T-helper 22 cell (primary cell): ENCODE data around the gene GALNT17.

Source experiments
- DNase-seq: peaks from one replicate; pipeline ENCODE4 v3.0.0-alpha.2; 2020; ENCODE audit warnings: low read depth

Gene GALNT17

GRCh38 chr7:71342202-71342601, 210.3 kb downstream of the GALNT17 start:
- DNase-seq: no peak

- no peak for DNase-seq
Observed at GRCh38 chr7:71343039-71343438, 211.1 kb downstream of the GALNT17 start.

- DNase-seq: no peak
Observed at GRCh38 chr7:71343892-71344291, 211.9 kb downstream of the GALNT17 start.

DNA sequence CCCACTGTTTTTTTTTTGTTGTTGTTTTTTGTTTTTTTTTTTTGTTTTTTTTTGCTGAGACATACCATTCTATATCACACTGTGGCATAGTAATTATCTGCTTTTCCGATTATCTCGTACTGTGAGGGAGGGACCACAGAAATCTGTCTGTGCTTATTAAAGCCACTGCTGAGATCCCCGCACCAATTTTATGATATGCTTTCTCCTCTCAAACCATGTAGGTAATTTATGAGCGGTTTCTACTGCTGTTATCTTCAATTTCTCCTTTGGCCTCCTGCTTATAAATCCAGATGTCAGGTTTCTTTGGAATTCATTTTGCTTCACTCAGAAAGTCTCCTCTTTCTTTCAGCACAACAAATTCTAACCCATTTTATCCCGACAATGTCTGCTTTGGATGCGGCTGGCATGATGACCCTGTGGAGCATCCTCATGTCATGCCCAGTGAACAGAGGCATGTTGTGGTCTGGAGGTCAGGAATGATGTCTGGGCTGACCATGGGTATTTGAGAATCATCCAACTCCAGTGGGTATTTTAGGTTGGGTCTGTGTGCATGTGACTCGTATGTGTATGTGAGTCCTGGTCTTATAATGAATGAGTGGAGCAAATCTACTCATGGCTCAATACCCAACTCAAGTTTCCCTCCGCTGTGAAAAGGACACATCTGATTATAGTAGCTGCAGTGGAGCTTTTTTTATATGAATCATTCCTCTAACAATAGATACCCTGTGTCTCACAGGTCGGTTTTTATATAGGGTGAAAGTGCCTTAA, 213.4 kb downstream of the GALNT17 start:
- no peak for DNase-seq

DNA sequence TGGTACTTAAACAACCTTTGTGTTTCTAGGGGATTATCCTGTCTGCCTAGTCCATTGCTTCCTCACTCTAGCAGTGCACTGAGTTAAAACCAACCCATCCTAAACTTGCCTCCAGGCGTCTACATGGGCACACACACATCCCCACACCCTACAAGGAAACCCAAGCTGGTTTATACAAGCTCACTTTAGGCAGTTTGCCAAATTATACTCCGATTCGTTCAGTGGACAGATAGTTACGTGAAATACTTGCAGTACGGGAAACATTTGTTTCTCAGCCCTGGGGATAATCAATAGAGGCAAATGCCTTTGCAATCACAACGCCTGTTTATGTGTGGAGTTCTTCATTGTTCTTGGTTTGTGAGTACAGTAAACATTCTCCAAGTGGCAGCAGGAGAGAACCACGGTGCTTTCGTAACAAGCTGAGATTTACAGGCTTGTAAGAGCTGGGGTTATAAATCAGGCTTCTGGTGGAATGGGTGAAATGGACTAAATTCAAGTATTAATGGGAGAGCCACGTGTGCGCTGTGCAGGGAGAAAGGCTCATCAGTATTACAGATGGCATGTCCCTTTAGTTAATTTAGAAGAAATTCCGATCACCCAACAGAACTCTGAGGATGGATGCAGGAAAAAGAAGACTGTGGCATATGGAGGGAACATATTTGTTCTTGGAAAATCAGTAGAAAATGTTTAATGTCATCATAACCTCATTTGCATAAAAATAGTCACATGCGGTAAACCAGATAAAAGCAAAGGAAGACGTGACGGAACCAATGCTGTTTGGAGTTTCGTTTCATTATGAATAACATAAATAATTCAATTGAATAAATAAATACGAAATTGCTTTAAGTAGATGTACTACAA, 217.1 kb downstream of the GALNT17 start:
- DNase-seq: no peak

GRCh38 chr7:71349682-71350481, 217.9 kb downstream of the GALNT17 start:
- DNase-seq: no peak

DNA sequence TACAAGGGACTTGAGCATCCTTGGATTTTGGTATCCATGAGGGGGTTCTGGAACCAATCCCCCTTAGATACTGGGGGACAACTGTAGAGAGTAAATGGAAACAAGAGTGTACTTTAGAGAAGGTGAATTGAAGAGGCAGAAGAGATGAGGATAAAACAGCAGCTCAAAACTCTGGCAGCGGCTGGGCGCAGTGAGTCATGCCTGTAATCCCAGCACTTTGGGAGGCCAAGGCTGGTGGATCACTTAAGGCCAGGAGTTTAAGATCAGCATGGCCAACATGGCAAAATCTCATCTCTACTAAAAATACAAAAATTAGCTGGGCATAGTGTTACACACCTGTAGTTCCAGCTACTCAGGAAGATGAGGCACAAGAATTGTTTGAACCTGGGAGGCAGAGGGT, 218.7 kb downstream of the GALNT17 start:
- no peak for DNase-seq

GRCh38 chr7:71354716-71355115, 222.8 kb downstream of the GALNT17 start:
- DNase-seq: no peak

DNA sequence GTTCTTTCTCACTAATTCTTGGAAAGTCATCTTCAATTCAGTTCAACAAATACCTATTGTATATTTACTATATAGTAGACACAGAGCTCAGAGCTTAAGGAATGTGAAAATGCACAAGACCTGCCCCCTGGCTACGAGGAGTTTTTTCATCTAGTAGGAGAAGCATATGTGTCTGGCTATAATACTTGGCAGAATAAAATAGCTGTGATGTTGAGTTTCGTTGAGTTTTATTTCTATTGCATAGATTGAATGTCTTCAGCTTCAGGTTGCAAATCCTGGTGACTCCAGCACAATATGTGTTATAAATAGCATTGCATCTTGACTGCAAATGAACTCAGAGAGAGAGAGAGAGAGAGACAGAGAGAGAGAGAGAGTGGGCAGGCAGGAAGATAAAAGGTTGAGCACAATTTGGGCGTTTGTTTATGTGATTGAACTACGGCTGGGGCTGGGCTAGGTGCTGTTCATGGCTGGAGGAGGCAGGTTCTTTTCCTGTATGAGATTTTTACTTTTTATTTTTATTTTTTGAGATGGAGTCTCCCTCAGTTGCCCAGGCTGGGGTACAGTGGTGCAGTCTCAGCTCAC, 229.6 kb downstream of the GALNT17 start:
- no peak for DNase-seq

- DNase-seq: no peak
Observed at GRCh38 chr7:71362240-71362639, 230.3 kb downstream of the GALNT17 start.

DNA sequence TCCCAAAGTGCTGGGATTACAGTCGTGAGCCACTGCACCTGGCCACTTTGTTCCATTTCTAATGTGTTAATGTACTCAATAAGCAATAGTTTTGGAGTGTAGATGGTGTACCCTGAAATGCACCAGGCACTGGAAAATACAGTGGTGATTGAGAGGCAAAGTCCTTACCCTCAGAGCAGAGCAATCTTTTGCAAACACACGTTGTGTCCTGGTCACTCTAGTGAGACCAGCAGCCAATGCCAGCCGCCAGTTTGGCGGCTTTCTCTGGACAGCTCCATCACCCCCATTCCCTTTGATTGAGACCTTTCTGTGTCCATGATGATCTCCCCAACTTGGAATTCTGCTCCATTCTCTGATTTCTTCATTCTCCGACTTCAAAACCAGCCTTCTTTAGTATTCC, 231.3 kb downstream of the GALNT17 start:
- DNase-seq: no peak

- no peak for DNase-seq
Observed at GRCh38 chr7:71363627-71364026, 231.7 kb downstream of the GALNT17 start.

DNA sequence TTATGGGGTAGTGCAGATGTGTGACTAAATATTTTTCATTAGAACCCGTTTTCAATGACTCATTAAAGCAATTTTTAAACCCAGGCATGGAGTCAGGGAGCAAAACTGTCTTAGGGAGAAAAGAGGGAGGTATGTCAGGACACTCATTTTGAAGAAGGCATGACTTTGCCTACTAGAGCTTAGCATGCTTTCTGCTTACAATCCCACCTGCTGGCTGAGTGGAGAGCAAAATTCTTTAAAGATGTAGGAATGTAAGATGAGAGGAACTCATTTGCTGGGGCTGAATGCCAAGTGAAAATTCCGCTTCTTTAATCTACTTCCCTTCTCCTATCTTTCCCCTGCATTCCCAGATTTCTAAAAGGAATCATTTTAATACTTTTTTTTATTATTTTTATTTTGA, 232.6 kb downstream of the GALNT17 start:
- DNase-seq: no peak

DNA sequence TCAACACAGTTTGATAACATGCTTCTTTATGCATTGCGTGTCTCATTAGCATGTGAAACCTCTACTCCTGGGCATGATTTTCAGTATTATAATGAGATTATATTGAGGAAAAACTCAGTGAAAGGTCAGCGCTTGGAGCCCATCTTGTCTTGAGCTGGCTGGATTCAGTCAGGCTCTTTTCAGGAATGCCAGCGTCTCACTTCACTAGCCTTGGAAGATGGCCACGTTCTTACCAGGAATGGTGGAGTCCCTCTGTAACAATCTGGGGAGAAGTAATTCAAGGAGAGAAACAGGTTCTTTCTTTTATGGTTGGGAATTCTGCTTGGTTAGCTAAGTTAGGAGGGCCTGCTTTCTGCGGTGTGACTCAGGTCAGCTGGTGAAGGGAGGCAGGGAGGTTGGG, 241.0 kb downstream of the GALNT17 start:
- DNase-seq: no peak

DNA sequence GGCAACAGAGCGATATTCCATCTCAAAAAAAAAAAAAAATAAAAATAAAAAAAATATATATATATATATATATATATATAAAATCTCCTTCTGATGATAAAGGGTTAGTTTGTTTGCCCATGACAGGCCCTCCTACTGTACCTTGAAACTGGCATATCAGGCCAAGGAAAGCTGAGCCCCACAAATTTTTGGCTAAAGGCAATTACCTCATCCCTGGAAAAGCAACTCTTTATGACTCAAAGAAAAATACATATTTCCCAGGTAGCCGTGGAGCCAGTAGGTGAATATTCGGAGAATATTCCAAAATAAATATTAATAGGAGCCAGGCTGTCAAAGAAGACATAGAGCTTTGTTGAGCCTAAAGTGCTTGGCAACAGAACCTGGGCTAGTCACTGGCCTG, 245.1 kb downstream of the GALNT17 start:
- DNase-seq: no peak

DNA sequence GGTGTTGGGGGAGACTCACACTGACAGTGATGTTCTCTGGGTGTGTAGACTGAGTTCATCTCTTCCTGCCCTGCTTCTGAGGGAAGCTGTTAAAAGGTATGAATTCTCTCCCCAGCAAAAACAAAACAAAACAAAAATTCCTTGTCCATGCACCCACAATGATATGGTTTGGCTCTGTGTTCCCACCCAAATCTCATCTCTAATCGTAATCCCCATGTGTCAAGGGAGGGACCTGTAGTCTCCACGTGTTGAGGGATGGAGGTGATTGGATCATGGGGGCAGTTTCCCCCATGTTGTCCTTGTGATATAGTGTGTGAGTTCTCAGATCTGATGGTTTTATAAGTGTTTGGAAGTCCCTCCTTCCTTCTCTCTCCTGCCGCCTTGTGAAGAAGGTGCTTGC, 245.5 kb downstream of the GALNT17 start:
- no peak for DNase-seq

- no peak for DNase-seq
Observed at GRCh38 chr7:71384094-71384493, 252.2 kb downstream of the GALNT17 start.

DNA sequence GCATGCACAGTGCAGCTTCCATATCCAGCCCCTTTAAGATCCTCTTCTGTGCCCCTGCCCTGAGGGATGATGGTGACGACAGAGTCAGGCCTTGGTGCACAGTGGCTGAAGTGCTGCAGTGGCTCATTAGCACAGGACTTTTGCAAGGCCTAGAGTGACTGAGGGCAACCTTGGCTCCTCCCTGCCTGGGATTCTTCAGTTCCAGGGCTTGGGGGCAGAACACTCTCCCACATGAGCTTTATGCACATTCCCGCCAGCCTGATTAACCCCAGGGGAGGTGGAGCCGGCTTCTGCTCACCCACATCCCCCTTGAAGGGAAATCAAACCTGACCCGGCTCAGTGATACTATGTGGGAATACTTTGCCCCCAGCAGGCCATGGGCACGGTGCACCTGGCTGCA, 253.4 kb downstream of the GALNT17 start:
- no peak for DNase-seq

DNA sequence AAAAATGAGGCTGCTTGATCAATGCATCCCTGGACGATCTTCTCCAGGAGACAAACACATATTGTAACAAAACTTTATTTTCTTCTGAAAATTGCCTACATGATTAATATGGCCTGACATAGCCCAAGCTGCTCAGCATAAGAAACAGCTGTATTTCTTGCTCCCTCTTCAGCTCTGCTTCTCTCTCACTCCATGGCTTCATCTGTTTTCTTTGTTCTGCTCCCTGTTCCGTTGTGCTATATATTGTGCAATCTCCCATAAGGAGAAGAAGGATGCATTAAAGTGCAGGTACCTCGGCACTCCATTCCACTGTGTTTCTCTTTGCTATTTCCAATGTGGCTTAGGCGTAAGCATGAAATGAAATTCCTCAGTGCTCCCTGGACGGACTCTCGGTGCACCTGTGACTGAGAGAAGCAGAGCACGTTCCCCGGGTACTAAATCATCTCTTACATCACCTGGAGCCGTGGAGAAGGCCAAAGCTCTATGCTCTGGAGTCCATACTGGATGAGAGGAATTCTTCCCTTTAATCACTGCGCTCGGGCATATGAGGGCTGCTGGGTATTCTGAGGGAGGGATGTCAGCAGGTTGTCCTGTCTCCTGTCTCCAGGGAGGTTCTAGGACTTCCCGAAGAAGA, 254.3 kb downstream of the GALNT17 start:
- no peak for DNase-seq

- no peak for DNase-seq
Observed at GRCh38 chr7:71388181-71388580, 256.2 kb downstream of the GALNT17 start.

- DNase-seq: no peak
Observed at GRCh38 chr7:71389976-71390375, 258.0 kb downstream of the GALNT17 start.

GRCh38 chr7:71393661-71394060, 261.7 kb downstream of the GALNT17 start:
- no peak for DNase-seq
